Measurements from ENCODE around the gene AFM.

GRCh38 chr4:73539386-73539785 lies 57.8 kb downstream of the AFM start:
- no peak for TF ChIP-seq CTCF (IDR thresholded peaks at IDR 0.05)
- TF ChIP-seq POLR2A (IDR thresholded peaks at IDR 0.05), result no peak
